ENCODE results near the gene LRRC61. TPM values are rescaled to one million over a fixed set of nuclear protein-coding genes. Genes with fewer than 3 reads are reported as not detected.
"Not testable (repeated sequence)": the region's sequence is repeated elsewhere in the genome, so short reads cannot be mapped to it uniquely, and the experiment has no call there.

Gene LRRC61
- polyA plus RNA-seq, 1 experiment, result 0.17 TPM

DNA sequence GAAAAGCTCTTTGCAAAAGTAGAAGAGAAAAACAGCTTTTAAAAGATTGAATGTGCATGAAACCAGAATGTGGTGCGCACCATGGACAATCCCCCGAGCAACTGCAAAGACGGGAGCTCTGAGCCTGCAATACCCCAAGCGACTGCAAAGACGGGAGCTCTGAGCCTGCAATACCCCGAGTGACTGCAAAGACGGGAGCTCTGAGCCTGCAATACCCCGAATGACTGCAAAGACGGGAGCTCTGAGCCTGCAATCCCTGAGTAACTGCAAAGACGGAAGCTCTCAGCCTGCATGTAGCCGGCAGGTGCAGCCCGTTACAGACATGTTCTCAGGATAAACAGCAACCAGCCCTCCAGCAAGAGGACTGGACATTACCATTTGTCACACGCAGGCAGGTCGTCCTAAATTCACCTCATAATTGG, 62.2 kb downstream of the LRRC61 start:
- no peak overlapping the region for H3K4me3 ChIP-seq (ENCODE audit: low read depth, low read length)
- no peaks in the 10 kb centered on the region for H3K27me3 ChIP-seq (ENCODE audit: control insufficient read depth, insufficient read depth, low read length)
- H3K9me3 ChIP-seq (ENCODE audit: control insufficient read depth, insufficient read depth, low read length), result peaks cover 2% of the 10 kb centered on the region; the same call in 1 of the 2 replicates
- ChIA-PET CTCF (interaction anchor here (1.0 kb wide), 1 partner anchor 30 kb away, joined by 3 read pairs; no protein-coding TSS in a partner anchor), POLR2A (no interaction called here)
- TF ChIP-seq, protein P1, sequence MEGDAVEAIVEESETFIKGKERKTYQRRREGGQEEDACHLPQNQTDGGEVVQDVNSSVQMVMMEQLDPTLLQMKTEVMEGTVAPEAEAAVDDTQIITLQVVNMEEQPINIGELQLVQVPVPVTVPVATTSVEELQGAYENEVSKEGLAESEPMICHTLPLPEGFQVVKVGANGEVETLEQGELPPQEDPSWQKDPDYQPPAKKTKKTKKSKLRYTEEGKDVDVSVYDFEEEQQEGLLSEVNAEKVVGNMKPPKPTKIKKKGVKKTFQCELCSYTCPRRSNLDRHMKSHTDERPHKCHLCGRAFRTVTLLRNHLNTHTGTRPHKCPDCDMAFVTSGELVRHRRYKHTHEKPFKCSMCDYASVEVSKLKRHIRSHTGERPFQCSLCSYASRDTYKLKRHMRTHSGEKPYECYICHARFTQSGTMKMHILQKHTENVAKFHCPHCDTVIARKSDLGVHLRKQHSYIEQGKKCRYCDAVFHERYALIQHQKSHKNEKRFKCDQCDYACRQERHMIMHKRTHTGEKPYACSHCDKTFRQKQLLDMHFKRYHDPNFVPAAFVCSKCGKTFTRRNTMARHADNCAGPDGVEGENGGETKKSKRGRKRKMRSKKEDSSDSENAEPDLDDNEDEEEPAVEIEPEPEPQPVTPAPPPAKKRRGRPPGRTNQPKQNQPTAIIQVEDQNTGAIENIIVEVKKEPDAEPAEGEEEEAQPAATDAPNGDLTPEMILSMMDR (IDR thresholded peaks at IDR 0.05; ENCODE audit: low read depth, low read length), result no peak
- DNase-seq (ENCODE audit: low read depth, low spot score), result no peak
- H3K27ac ChIP-seq (ENCODE audit: low read depth, low read length), result no peak overlapping the region

DNA sequence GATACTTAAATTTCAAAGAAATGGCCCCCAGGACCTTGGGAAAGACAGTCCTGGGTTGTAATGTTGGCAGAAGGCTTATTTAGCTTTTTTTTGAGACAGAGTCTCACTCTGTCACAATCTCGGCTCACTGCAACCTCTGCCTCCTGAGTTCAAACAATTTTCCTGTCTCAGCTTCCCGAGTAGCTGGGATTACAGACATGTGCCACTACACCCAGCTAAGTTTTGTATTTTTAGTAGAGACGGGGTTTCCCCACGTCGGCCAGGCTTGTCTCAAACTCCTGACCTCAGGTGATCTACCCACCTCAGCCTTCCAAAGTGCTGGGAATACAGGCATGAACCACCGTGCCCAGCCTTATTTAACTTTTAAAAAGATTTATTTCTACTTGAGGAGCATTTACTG, 62.7 kb downstream of the LRRC61 start:
- POLR2A ChIA-PET; H3K27me3 ChIP-seq (ENCODE audit: control insufficient read depth, insufficient read depth, low read length); H3K4me3 ChIP-seq (ENCODE audit: low read depth, low read length); H3K9me3 ChIP-seq (ENCODE audit: control insufficient read depth, insufficient read depth, low read length); DNase-seq (ENCODE audit: low read depth, low spot score); H3K27ac ChIP-seq (ENCODE audit: low read depth, low read length); CTCF ChIA-PET: not testable (repeated sequence)

Other genes starting within 250 kb of the LRRC61 start
- 0.31 and 0.36 TPM in 2 replicates for gene ACTR3C, start 190 bp downstream of the LRRC61 start, polyA plus RNA-seq (2011; rRNA removed)
- gene RARRES2, start 18.3 kb downstream of the LRRC61 start, polyA plus RNA-seq (2011; rRNA removed), result 6.7 and 7.0 TPM in 2 replicates
- gene REPIN1, start 45.5 kb downstream of the LRRC61 start, polyA plus RNA-seq (2011; rRNA removed), result 28.4 and 38.3 TPM in 2 replicates
- 2.2 and 3.0 TPM in 2 replicates for gene ZNF775, start 56.0 kb downstream of the LRRC61 start, polyA plus RNA-seq (2011; rRNA removed)
- not detected in 2 replicates for gene GIMAP8, start 127.3 kb downstream of the LRRC61 start, polyA plus RNA-seq (2011; rRNA removed)
- not detected in 2 replicates for gene GIMAP7, start 191.5 kb downstream of the LRRC61 start, polyA plus RNA-seq (2011; rRNA removed)
- gene GIMAP4, start 244.0 kb downstream of the LRRC61 start, polyA plus RNA-seq (2011; rRNA removed), result not detected in 2 replicates